CD4-positive, alpha-beta T cell treated with Interleukin-15 for 1 hour (primary cell): ENCODE data around the gene SASH1.

Experiments
- DNase-seq: peaks from one replicate; pipeline ENCODE4 v3.0.0-alpha.2; 2020

The SASH1 gene

GRCh38 chr6:148502083-148502772, 159.6 kb downstream of the SASH1 start:
- no peak for DNase-seq

- no peak for DNase-seq
Measured at GRCh38 chr6:148502773-148503135, 160.1 kb downstream of the SASH1 start.

- DNase-seq = no peak
Measured at GRCh38 chr6:148503703-148504102, 161.1 kb downstream of the SASH1 start.

- DNase-seq = no peak
Measured at GRCh38 chr6:148507774-148508173, 165.1 kb downstream of the SASH1 start.

- no peak for DNase-seq
Measured at GRCh38 chr6:148508401-148509041, 165.9 kb downstream of the SASH1 start.

- DNase-seq = no peak
Measured at GRCh38 chr6:148509119-148509799, 166.6 kb downstream of the SASH1 start.

GRCh38 chr6:148509800-148510581, 167.4 kb downstream of the SASH1 start:
- peak; percentile 32 for DNase-seq

- DNase-seq = no peak
Measured at GRCh38 chr6:148513145-148514071, 170.8 kb downstream of the SASH1 start.

- DNase-seq = no peak
Measured at GRCh38 chr6:148514091-148514845, 171.6 kb downstream of the SASH1 start.

GRCh38 chr6:148516217-148516616, 173.6 kb downstream of the SASH1 start:
- no peak for DNase-seq

GRCh38 chr6:148516617-148517016, 174.0 kb downstream of the SASH1 start:
- DNase-seq = no peak

- no peak for DNase-seq
Measured at GRCh38 chr6:148517470-148517869, 174.8 kb downstream of the SASH1 start.

GRCh38 chr6:148518511-148519156, 176.0 kb downstream of the SASH1 start:
- DNase-seq = no peak

GRCh38 chr6:148520109-148520841, 177.6 kb downstream of the SASH1 start:
- peak; percentile 55 for DNase-seq

- no peak for DNase-seq
Measured at GRCh38 chr6:148521158-148521557, 178.5 kb downstream of the SASH1 start.

- DNase-seq = no peak
Measured at GRCh38 chr6:148521586-148521985, 178.9 kb downstream of the SASH1 start.

- DNase-seq = no peak
Measured at GRCh38 chr6:148523048-148523447, 180.4 kb downstream of the SASH1 start.

GRCh38 chr6:148523551-148523950, 180.9 kb downstream of the SASH1 start:
- DNase-seq = no peak

GRCh38 chr6:148524471-148524882, 181.8 kb downstream of the SASH1 start:
- DNase-seq = no peak

- DNase-seq = no peak
Measured at GRCh38 chr6:148524976-148525375, 182.3 kb downstream of the SASH1 start.
